Eye (tissue), 1 donor: Measurements from ENCODE around the gene TCF3.
"Not testable (repeated sequence)": the region's sequence is repeated elsewhere in the genome, so short reads cannot be mapped to it uniquely, and the experiment has no call there.

Experiments
- DNase-seq: peaks from one replicate; pipeline ENCODE4 v3.0.0-alpha.2; 2015

The TCF3 gene

GRCh38 chr19:1652471-1653299 is at the start of gene TCF3:
Gene TCF3 (minus strand): TSS chr19:1652615. CDS start chr19:1650248, 2,367 bp downstream.
- DNase-seq, result peak; percentile 100

- DNase-seq, result no peak
These were observed 48.6 kb upstream of the TCF3 start for GRCh38 chr19:1700733-1701663.

GRCh38 chr19:1699998-1700732 is 47.8 kb upstream of the TCF3 start:
- DNase-seq, result no peak

- no peak for DNase-seq
These were observed 47.0 kb upstream of the TCF3 start for GRCh38 chr19:1699386-1699785.

- no peak for DNase-seq
These were observed 46.2 kb upstream of the TCF3 start for GRCh38 chr19:1698636-1699035.

- DNase-seq, result not testable (repeated sequence)
These were observed 43.1 kb upstream of the TCF3 start for GRCh38 chr19:1695481-1695880.

- DNase-seq, result no peak
These were observed 39.3 kb upstream of the TCF3 start for GRCh38 chr19:1691589-1692290.

GRCh38 chr19:1690699-1691307 is 38.4 kb upstream of the TCF3 start:
- no peak for DNase-seq

GRCh38 chr19:1685785-1686184 is 33.4 kb upstream of the TCF3 start:
- DNase-seq, result not testable (repeated sequence)

- no peak for DNase-seq
These were observed 32.6 kb upstream of the TCF3 start for GRCh38 chr19:1685046-1685445.

- no peak for DNase-seq
These were observed 32.1 kb upstream of the TCF3 start for GRCh38 chr19:1684573-1684912.

GRCh38 chr19:1683869-1684572 is 31.6 kb upstream of the TCF3 start:
- no peak for DNase-seq

- no peak for DNase-seq
These were observed 28.6 kb upstream of the TCF3 start for GRCh38 chr19:1680976-1681375.

- DNase-seq, result no peak
These were observed 25.7 kb upstream of the TCF3 start for GRCh38 chr19:1678073-1678472.

- no peak for DNase-seq
These were observed 24.2 kb upstream of the TCF3 start for GRCh38 chr19:1676351-1677266.

- peak; percentile 69 for DNase-seq
These were observed 23.4 kb upstream of the TCF3 start for GRCh38 chr19:1675633-1676350.

- peak; percentile 32 for DNase-seq
These were observed 21.9 kb upstream of the TCF3 start for GRCh38 chr19:1674293-1674679.

GRCh38 chr19:1673645-1674292 is 21.4 kb upstream of the TCF3 start:
- DNase-seq, result peak; percentile 17
